Natural killer cell treated with Interleukin-12 subunit alpha and Interleukin-12 subunit beta and Interleukin-15 and Interleukin-18, amount 100 ng/mL, for 72 hours (primary cell): Measurements from ENCODE around the gene GOLGA6C. TPM values are rescaled to one million over a fixed set of nuclear protein-coding genes. Genes with fewer than 3 reads are reported as not detected.
A peak's percentile ranks its signal among the peaks of the same experiment; 100 is the strongest.
"Not testable (repeated sequence)": the region's sequence is repeated elsewhere in the genome, so short reads cannot be mapped to it uniquely, and the experiment has no call there.

Experiments used
- ATAC-seq, 2 donors: fragments of 150-1000 bp; cut with Tn5 transposase in 1 of 2; sonication (Bioruptor Pico), chemical (Tn5 transposase) in 1 of 2; 2 replicates each; pipeline ENCODE4 v1.10.0; 2021
- DNase-seq: peaks from one replicate; pipeline ENCODE4 v3.0.0; 2022; ENCODE audit warnings: low spot score
- H3K27ac Mint-ChIP-seq, 2 donors: 1 replicate in 1 of 2; 2 replicates in 1 of 2; pipeline ENCODE4 v1.8.0; 2022; ENCODE audit warnings: mixed read lengths in 2 of 2, mild to moderate bottlenecking in 1 of 2, moderate library complexity in 1 of 2
- H3K27me3 Mint-ChIP-seq, 2 donors: 1 replicate in 1 of 2; 2 replicates in 1 of 2; pipeline ENCODE4 v1.8.0; 2022; ENCODE audit warnings: mixed read lengths in 2 of 2
- H3K36me3 Mint-ChIP-seq: one replicate; pipeline ENCODE4 v1.8.0; 2022; ENCODE audit warnings: mixed read lengths
- H3K4me1 Mint-ChIP-seq, 2 donors: 1 replicate in 1 of 2; 2 replicates in 1 of 2; pipeline ENCODE4 v1.8.0; 2022; ENCODE audit warnings: low read depth in 2 of 2, mixed read lengths in 2 of 2, mild to moderate bottlenecking in 1 of 2
- H3K4me3 Mint-ChIP-seq: one replicate; pipeline ENCODE4 v1.8.0; 2022; ENCODE audit warnings: mixed read lengths
- H3K9me3 Mint-ChIP-seq: 2 replicates; pipeline ENCODE4 v1.8.0; 2022; ENCODE audit warnings: mixed read lengths
- total RNA-seq, 2 donors: library from RNA; stranded (reverse); gene quantifications; one replicate each; pipeline ENCODE4 v1.2.3, GENCODE V29; 2022

The GOLGA6C gene
- total RNA-seq, 2 donors from 2014 or later = 0.21 TPM; not detected in 1

- H3K27ac Mint-ChIP-seq, DNase-seq, ATAC-seq, H3K9me3 Mint-ChIP-seq, H3K4me1 Mint-ChIP-seq, H3K4me3 Mint-ChIP-seq, H3K36me3 Mint-ChIP-seq: not testable (repeated sequence)
- H3K27me3 Mint-ChIP-seq = peaks cover 12 to 35% of the 10 kb centered on the region in 2 donors
These were observed 44.6 kb downstream of the GOLGA6C start for GRCh38 chr15:75302753-75303152.

GRCh38 chr15:75306188-75306587, 48.1 kb downstream of the GOLGA6C start:
- Mint-ChIP-seq H3K9me3 (no peaks in the 10 kb centered on the region), H3K27me3 (peaks cover 21 to 43% of the 10 kb centered on the region in 2 donors), H3K36me3 (no peaks in the 10 kb centered on the region), H3K4me1 (no peaks in the 10 kb centered on the region), H3K4me3 (no peak overlapping the region), H3K27ac (no peak overlapping the region)
- ATAC-seq (no peak), DNase-seq (no peak)

GRCh38 chr15:75307778-75308390, 49.8 kb downstream of the GOLGA6C start:
- no peaks in the 10 kb centered on the region for H3K36me3 Mint-ChIP-seq
- H3K4me1 Mint-ChIP-seq = peaks cover 7 to 9% of the 10 kb centered on the region in 2 donors
- no peak for ATAC-seq
- H3K27ac Mint-ChIP-seq = no peak overlapping the region
- H3K4me3 Mint-ChIP-seq = no peak overlapping the region
- no peaks in the 10 kb centered on the region for H3K9me3 Mint-ChIP-seq
- H3K27me3 Mint-ChIP-seq = peaks cover 21 to 43% of the 10 kb centered on the region in 2 donors
- DNase-seq = no peak

GRCh38 chr15:75309711-75310110, 51.6 kb downstream of the GOLGA6C start:
- Mint-ChIP-seq H3K27ac (no peak overlapping the region), H3K27me3 (peaks cover 16 to 30% of the 10 kb centered on the region in 2 donors), H3K36me3 (no peaks in the 10 kb centered on the region), H3K4me1 (peaks cover 8 to 15% of the 10 kb centered on the region in 2 donors), H3K9me3 (no peaks in the 10 kb centered on the region), H3K4me3 (no peak overlapping the region)
- DNase-seq (no peak), ATAC-seq (no peak)

GRCh38 chr15:75312548-75312947, 54.4 kb downstream of the GOLGA6C start:
- H3K36me3 Mint-ChIP-seq, H3K9me3 Mint-ChIP-seq, H3K27ac Mint-ChIP-seq, ATAC-seq: not testable (repeated sequence)
- Mint-ChIP-seq H3K27me3 (peaks cover 10 to 11% of the 10 kb centered on the region in 2 donors), H3K4me1 (peaks cover 8 to 15% of the 10 kb centered on the region in 2 donors), H3K4me3 (peak overlapping the region; percentile 25)
- peak; percentile 65 for DNase-seq

- ATAC-seq = peak in 1 of 2 donors; percentile 51
- peaks cover 8 to 15% of the 10 kb centered on the region in 2 donors for H3K4me1 Mint-ChIP-seq
- no peaks in the 10 kb centered on the region for H3K9me3 Mint-ChIP-seq
- H3K27me3 Mint-ChIP-seq = peaks cover 3 to 6% of the 10 kb centered on the region in 2 donors
- peak overlapping the region; percentile 15 for H3K4me3 Mint-ChIP-seq
- no peak for DNase-seq
- H3K27ac Mint-ChIP-seq = no peak overlapping the region
- no peaks in the 10 kb centered on the region for H3K36me3 Mint-ChIP-seq
These were observed 55.1 kb downstream of the GOLGA6C start for GRCh38 chr15:75313116-75313845.

GRCh38 chr15:75314552-75315290, 56.6 kb downstream of the GOLGA6C start:
- Mint-ChIP-seq H3K9me3 (no peaks in the 10 kb centered on the region), H3K36me3 (no peaks in the 10 kb centered on the region), H3K4me3 (no peak overlapping the region), H3K27me3 (peaks cover 0 to under 1% of the 10 kb centered on the region in 2 donors), H3K27ac (no peak overlapping the region), H3K4me1 (peaks cover 8 to 15% of the 10 kb centered on the region in 2 donors)
- no peak for ATAC-seq
- DNase-seq = no peak

GRCh38 chr15:75319231-75319897, 61.2 kb downstream of the GOLGA6C start:
- DNase-seq, H3K36me3 Mint-ChIP-seq, H3K27ac Mint-ChIP-seq, H3K4me3 Mint-ChIP-seq, ATAC-seq, H3K9me3 Mint-ChIP-seq, H3K27me3 Mint-ChIP-seq, H3K4me1 Mint-ChIP-seq: not testable (repeated sequence)

Other genes with a start within 250 kb of the GOLGA6C start
- gene PPCDC, start 234.7 kb upstream of the GOLGA6C start, total RNA-seq = 10 to 100 TPM; 27.0 to 42.0 TPM
- gene C15orf39, start 56.5 kb upstream of the GOLGA6C start, total RNA-seq = 10 to 100 TPM; 26.8 to 30.3 TPM
- not detected for gene GOLGA6D, start 24.5 kb downstream of the GOLGA6C start, total RNA-seq
- gene COMMD4, start 77.7 kb downstream of the GOLGA6C start, total RNA-seq = 10 to 100 TPM; 54.4 to 96.2 TPM
- gene NEIL1, start 88.7 kb downstream of the GOLGA6C start, total RNA-seq = 10 to 100 TPM; 12.4 to 22.3 TPM
- gene MAN2C1, start 110.3 kb downstream of the GOLGA6C start, total RNA-seq = 100 to 1,000 TPM; 213 to 295 TPM
- 100 to 1,000 TPM in 1 of 2 donors, 10 to 100 TPM in 1; 93.5 to 103 TPM for gene SIN3A, start 193.4 kb downstream of the GOLGA6C start, total RNA-seq